GM19468 (cell line): ENCODE measurements around the gene TTC7B.

Experiments used
- ATAC-seq: cut with Tn5 transposase; IDR thresholded peaks from one replicate; pipeline ENCODE4 v1.9.1; 2021; ENCODE audit warnings: mild to moderate bottlenecking, moderate library complexity, moderate number of reproducible peaks; ENCODE audit not compliant: unreplicated experiment; ENCODE audit errors: extremely low read depth

The TTC7B gene

DNA sequence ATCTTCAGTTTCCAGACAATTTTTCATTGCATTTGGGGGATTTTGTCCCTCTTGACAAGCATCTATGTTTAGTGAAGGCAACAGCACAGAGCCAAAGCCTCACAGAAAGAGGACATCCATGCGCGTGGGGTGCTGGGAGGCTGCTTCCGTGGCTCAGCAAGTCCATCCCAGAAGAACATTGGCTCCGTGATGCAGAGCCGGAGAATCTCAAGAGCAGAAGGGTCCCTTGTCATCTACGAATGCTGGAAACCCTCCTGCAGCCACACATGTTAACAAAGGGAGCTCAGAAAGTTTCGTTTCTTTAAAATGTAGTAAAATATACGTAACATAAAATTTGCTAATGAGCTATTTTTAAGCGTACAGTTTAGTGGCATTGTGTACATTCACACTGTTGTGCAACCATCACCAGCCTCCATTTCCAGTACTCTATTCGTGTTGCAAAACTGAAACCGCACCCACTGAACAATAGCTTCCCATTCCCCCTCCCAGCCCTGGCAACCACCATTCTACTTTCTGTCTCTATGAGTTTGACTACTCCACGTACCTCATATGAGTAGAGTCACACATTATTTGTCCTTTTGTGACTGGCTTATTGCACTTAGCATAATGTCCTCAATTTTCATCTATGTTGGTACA lies 185.9 kb downstream of the TTC7B start:
- ATAC-seq: no peak

DNA sequence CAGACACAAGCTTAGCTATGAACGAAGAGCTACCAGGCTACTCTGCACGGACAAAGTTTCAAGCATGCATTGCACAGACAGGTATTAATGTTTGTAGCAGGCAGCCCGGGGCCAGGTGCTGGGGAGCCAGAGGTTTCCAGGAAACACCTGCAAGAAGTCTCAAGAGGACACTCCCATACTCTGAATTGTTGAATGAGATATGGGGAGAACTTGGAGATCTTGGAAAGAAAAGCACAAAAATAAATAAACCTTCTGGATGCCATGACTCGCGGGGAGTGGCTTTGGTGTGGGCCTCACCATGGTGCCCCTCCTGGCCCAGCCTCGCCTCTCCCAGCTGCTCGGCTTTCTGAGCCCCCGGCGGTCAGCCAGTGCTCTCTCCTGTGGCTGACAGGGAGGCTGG lies 186.8 kb downstream of the TTC7B start:
- ATAC-seq: no peak

DNA sequence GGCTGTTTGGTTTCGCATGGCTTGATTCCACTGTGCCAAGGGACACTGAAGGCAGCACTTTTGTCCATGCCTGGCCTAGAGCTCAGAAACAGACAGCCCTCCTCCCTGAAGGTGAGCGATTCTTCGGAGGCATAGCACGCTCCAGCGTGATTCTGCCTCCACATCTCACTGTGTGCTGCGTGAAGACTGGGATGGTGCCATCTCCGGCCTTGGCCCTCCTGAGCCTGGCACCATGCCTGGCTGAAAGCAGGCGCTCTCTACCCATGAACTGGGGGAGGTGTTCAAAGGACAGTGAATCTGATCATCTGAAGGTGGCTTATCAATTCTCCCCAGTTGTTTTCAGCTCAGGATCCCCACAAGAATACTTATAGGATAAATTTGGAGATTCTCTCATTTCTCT lies 187.4 kb downstream of the TTC7B start:
- no peak for ATAC-seq

DNA sequence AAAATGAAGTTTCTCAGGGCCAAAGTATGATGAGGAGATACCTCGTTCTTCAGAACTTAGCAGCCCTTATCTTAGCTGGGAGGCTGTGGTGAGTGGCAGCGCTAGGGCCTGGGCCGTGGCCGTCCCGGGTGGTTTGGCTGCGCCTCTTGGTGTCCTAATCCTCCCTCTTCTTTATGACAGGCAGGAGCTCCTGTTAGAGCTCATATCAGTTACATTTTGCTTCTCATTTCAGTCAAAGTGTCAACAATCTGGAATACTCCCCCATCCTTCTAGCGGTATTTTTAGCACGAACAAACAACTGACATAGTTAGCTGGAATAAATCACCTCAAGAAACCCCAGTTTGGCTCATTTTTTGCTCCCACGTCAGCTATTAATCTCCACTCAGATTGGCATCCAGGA lies 188.8 kb downstream of the TTC7B start:
- ATAC-seq: no peak

DNA sequence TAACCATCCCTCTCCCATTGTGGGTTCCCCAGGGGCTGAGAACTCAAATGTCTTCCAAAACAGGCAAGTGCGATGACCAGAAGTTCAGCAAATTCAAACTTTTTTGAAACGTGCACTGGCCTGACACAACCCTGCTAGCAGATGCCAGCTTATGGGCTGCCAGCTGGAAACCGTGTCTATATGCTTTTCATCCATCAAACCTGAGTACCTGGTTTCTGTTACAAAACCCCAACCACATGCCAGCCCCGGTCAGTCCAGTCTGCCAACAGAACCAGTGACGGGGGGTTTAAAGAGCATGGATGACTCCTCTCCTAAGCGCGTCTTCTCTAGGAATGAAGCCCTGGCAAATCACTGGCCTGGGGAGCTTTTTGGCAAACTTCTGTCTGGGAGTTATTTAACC lies 189.7 kb downstream of the TTC7B start:
- no peak for ATAC-seq

DNA sequence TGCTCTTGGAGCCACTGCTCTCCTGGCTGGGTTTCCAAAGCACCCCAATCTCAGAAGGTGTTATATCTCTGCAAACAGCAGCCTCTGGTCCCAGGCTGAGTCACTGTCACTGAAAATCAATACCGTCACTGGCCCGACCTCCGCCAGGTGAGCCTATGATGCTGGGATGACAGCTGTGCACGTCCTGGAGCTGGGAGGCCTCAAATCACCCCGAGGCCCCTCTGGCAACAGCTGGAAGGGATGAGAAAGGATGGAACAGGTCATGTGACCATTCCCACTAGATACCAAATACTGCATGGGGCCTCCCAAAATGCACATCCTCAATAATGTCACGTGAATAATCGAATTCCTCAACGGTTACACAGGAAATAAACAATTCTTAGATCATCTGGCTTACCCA lies 190.8 kb downstream of the TTC7B start:
- no peak for ATAC-seq

DNA sequence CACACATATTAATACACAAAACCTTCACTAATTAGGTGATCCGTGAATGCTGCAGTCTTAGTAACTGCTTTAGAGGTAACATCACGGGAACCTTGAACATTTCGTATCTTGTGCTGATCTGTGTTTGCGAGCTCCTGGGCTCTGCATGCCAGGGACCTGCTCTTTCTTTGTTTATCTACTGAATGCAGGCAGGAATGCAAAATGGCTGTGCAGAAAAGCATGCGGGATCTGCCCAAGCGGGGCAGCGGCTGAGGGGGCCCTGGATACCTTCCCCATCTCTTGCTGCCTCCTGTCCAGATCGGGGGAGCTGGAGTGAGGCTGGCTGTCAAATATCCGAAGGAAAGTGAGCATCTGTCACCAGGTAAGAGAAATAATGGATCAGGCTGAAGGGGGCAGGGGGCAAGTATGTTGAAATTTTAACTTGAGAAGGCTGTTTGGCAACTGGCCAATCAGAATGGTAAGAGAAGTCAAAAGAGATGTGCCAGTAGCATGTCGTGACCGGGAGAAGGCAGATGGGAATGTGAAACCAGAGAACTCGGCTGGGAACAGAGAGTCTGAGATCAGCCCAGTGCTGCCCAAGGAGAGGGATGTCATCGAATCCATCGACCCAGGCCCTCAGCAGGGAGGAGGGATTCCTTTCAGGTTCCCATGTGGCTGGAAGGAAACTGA lies 191.4 kb downstream of the TTC7B start:
- ATAC-seq: no peak

DNA sequence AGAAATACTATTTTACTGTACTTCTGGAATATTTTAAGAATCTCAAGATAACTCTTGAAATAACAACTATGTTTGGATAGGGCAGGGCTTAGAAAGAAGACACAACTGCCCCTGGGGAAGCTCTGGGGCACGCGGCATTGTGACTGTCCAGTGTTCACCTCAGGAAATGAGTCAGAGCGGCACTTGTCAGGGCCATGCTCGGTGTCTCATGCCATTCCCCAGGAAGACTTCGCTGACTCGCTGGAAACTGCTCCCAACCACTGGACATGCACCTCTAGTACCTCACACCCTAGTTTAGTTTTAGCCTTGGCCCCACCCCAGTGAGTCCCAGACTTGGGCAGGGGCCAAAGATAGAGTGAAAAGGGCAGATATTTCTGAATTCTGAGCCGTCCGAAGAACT lies 192.0 kb downstream of the TTC7B start:
- no peak for ATAC-seq

DNA sequence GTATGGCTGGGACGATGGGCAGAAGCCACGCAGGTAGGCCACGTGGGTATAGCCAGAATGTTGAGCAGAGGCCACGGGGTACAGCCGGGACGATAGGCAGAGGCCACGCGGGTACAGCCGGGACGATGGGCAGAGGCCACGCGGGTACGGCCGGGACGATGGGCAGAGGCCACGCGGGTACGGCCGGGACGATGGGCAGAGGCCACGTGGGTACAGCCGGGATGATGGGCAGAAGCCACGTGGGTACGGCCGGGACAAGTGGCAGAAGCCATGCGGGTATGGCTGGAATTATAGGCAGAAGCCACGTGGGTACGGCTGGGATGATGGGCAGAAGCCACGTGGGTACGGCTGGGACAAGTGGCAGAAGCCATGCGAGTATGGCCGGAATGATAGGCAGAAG lies 195.0 kb downstream of the TTC7B start:
- ATAC-seq: no peak

DNA sequence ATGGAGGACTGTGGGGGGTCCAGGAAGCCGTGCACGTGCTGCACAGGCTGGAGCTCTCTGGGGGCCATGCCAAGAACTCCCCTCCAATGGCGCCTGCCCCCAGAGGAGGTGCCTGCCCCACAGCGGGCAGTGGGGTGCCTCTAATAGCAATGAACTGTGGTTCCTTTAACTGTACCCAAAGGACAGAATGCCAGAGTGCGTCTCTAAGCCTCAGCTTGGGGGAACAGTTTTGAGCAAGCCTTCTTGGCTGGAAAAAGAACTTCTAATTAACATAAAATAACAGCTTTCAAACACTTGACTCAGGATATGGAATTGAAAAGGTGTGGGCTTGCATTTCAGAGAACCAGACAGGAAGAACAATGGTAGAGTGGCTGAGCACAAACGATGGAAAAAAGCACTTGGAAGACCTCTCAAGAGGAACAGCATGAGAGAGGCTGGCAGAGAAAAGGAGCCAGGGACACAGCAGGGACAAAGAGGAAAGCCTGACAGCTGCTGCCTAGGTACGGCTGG lies 195.6 kb downstream of the TTC7B start:
- ATAC-seq: no peak

DNA sequence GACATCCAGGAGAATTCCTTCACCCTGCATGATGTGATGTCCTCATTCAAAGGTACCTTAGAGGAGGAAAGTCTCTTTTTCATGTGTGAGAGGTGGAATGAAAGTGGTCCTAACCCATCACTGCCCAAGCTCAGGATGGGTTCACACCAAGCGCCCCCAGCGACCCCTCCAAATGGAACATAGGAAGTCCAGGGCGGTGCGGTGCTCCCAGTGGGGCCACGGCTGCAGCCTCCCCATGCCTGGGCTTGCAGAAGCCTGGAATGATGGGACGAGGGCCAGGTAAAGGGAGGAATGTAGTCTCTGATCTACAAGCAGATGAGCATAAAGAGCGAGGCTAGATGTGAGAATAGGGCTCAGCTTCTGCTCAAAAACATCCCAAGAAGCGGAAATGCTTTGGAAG lies 196.3 kb downstream of the TTC7B start:
- ATAC-seq: no peak

DNA sequence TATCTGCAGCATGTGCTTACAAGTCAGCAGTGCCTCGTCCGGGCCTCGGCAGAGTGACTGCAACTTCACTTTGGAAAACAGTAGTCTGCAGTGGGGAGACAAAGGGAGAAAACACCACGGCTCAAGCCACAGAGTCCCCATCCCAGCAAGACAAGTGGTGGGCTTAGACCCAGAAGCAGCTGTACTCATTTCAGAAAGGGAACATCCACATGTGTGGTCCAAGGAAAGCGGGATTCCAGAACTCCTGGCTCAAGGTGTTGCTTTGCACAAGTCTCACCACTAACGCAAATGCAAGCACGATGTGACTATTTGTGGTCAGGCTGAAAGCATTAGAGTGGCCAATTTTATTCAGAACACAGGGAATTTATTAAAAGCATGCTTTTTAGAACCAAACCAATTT lies 198.3 kb downstream of the TTC7B start:
- ATAC-seq: no peak

DNA sequence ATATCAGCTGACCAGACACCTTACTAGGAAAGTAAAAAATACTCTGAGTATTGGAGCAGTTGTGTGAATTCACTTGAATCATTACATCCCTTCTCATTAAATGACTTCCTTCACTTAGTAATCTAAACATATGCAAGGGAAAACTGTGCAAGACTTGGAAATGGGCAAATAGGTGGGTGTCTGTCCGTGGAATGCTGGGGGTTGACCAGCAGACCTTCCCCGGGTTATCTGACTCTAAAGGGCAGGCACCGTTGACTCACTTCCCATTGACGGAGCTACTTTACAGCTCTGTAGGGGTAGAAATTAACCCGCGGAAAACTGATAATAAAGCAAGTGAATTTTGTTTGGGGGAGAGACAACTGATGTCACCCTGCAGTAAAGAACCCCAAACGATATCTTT lies 199.3 kb downstream of the TTC7B start:
- ATAC-seq: no peak

DNA sequence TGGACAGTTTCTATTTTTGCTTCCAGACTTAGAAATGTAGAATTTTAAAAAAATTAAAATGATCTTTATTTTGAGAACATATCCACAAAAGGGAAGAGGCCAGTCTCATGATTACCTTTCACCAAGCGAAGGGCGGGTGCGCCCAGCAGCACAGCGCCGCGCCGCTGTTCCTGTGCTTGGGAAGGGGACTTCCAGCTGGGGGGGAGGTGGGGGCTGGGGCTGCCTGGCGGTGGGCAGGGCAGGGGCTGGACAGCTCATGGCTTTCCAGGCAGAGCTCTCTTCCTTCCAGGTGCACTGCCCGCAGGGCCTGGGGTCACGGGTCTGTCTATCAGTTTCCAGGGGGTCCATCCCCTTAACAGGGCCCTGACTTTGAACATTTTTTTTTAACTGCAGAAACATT lies 199.9 kb downstream of the TTC7B start:
- no peak for ATAC-seq

DNA sequence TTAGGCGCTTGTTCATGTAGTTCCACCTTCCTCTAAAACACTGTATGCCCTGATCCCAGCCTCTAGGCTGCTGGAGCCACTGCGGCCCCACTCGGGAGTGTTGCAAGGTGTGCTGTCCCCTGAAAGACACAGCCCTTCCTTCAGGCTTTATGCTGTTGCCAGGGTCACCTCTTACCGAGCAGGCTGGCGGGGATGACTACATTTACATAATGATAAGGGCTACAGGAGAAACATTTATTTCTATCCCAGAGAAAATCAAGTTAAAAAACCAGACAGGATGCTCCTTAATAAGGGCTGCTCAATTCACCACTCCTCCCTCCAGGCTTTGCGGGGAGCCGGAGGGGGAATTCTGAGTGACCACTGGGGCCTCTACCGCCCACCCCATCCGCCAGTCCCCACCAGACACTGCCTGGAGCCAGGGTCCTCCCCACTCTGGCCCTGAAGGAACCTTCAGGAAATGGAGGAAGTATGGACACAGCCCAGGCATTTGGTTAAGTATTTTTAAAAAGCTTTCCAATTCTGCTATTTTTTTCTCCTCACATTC lies 200.6 kb downstream of the TTC7B start:
- ATAC-seq: no peak

DNA sequence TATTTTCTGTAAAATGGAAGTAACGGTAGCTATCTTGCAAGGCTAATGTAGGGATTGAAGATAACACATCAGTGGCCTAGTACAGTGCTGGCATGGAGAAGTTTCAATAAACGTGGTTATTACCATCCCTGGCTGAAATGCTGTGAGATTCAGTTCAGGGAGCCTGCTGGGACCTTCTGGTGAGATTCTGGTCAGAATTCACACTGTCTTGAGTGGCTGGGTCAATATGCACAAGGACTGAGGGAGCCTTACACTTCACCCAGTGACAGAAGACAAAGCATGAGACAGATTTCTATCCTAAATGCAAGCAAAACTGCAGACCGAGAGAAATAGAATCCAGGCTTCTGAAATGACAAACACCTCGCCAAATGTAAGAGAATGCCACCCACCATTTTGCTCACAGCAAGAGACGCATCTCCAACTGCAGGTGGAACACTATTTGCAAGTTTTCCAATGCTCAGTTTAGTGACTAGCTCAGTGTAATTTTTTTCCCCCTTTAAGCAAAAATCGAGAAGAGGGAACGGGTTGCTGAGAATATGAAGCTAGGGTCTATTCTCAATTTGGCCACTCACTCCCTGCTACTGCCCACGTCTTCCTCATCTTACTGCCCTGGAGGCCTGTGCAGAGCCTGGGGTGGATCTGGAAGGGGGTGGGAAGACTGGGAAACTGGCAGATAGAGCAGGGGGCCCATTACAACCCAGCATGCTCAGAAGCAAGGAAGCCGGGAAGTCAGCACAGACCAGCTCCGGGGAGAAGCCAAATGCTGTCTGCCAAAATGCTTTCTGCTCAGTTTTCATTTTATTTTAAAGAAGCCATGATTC lies 201.3 kb downstream of the TTC7B start:
- ATAC-seq: no peak

DNA sequence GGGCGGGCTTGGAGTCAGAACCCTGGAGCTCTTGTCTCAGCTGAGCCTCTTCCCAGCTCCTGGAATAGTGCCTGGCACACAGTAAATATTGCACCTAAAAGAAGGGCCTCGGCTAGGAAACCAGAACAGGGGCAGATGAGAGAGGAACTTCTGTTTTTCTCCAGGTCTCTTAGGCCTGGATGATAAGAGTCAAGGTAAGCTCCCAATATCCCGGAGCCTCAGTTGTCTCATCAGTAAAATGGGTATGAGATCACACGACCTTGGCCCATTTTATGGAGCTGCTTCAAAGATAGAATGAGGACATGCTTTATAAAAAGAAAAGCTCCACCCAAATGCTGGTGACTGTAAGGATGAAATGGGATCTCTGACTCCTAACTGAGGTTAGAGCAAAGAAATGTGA lies 202.2 kb downstream of the TTC7B start:
- ATAC-seq: no peak

DNA sequence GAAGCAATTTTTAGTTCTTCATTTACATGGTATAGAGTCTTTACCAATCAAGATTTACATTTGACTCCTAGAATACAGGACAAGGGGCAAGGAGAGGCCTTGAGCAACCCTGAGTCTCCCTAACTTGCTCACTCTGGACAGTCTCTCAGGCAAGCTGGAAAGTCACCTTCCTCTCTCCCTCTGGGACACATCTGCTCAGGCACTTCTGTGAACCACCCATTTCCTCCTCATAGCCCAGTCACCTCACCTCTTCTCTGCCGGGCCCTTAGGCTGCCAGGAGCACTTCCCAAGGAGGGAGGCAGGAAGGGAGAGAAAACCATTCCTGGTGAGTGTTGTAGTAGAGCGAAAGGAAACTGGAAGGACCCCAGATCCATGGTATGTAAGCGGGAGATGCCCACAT lies 202.8 kb downstream of the TTC7B start:
- ATAC-seq: no peak

DNA sequence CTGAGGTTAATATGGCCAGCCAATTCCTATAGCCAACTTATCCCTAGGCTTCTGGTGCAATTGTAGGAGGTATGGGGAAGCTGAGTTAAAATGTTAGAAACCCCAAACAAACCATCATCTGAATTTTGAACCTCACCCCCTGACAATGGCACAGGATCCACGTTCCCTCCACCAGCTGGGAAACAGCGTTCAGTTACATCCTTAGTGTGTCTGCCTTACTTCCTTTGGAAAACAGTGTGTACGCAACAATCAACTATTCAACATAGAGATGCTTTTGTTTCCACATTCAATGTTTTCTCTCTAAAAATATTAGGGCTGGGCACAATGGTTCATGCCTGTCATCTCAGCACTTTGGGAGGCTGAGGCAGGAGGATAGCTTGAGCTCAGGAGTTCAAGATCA lies 203.4 kb downstream of the TTC7B start:
- no peak for ATAC-seq

DNA sequence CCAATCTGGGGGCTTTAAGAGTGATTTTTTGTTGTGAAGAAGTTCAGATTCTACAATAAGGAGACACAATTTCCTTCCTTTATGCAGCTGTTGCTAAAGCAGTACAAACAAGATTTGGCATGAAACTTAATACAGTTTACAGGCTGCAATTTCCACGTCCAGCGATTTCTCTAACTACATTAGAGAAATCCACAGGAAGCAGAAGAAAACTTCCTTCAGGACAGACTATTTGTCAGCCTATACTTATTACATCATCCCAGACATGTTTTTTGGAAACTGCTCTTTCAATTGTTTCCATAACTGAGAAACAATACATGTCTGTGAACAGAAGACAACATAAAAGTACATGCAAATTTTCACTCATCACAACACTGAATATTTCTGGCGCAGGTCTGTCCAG lies 204.3 kb downstream of the TTC7B start:
- ATAC-seq: no peak

DNA sequence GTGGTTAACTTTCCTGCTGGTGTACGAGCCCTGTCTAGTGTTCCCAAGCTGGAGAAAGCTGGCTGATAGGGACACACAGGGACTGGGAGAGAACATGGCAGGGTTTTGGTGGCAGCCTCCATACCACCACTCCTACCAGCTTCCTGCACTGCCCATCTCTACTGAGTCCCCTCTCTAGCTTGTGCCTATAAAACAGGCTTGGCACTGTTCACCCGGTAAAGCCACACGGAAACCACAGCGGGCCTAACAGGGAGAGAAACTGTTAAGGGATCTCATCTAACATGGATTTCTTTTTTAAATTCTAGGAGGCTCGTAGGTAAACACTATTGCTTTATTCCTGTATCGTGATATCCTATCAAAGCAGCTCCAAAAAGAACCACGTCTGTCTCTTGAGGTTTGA lies 204.7 kb downstream of the TTC7B start:
- no peak for ATAC-seq
